HG02840 (cell line): ENCODE measurements around the gene ING3.
"Not testable (repeated sequence)": the region's sequence is repeated elsewhere in the genome, so short reads cannot be mapped to it uniquely, and the experiment has no call there.

ENCODE experiments used
- ATAC-seq: cut with Tn5 transposase; IDR thresholded peaks from one replicate; pipeline ENCODE4 v1.9.1; 2021; ENCODE audit warnings: mild to moderate bottlenecking, moderate library complexity, moderate number of reproducible peaks; ENCODE audit not compliant: unreplicated experiment, low FRiP score

The ING3 gene

DNA sequence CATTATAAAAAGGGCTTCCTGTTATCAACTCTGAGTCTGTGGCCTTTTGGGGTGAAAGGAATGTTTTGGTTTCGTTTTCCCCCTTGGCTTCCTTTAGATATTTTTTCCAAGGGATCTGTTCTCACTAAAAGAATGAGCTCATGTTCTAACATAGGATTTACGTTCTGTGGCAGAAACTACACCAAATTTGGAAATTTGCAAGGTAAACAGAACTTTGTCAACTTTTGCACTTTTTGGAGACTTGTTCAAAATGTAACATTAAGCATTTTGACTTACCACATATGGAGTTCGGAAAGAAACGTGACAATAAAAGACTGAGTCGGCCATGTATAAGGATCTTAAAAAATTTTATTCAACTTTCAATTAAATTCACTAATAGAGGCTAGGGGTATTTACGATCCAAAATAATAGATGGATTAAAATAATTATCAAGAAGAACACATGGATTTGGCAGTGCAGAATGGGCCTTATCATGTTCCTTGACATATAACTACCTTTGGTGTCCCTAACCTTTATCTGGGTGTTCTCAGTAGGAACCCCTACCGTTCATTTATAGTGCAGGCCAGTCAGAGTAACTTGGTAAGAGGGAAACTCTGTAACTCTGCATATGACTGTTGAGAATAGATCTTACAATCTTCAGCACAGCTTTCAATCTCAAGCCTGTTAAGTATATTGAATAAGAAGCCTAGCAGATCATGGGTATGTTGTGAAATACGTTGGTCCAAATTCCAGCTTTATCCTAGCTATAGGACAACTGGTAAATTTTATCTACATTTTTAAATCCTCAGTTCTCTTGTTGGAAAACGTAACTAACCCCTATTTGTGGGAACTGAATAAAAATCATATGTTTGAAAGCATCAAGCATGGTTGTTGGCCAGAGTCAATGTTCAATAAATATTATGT is 49.8 kb downstream of the ING3 start:
- ATAC-seq, result no peak

DNA sequence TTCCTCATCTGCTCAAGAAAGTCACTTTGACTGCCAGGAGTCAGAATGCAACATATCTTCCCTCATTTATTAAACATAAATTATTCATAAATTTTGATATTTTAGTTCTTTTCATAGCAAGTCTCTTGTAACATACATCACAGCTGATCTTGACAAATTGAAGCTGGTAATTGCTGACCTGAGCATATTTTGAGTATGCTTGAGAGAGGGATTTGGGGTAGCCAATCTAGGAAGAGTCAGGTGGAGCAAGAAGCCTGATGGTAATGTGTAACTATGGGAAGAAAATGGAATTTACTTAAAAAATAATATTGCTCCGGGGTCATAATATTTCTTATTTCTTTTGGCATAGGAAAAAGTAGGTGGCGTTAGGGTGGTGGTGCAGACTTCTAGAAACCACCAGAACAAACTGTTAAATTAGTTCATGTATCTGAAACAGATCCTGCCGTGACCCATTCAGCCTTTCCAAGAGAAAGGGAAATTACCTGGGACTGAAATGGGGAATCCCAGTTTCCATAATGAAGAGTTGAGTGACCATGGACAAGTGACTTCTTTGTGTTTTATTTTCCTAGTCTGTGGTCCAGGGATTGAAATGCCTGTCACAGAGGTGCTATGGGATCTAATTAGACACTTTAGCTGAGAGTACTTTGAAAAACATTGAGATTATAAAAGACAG is 50.8 kb downstream of the ING3 start:
- no peak for ATAC-seq

- ATAC-seq, result no peak
Observed at GRCh38 chr7:121002048-121002756, 51.6 kb downstream of the ING3 start.

DNA sequence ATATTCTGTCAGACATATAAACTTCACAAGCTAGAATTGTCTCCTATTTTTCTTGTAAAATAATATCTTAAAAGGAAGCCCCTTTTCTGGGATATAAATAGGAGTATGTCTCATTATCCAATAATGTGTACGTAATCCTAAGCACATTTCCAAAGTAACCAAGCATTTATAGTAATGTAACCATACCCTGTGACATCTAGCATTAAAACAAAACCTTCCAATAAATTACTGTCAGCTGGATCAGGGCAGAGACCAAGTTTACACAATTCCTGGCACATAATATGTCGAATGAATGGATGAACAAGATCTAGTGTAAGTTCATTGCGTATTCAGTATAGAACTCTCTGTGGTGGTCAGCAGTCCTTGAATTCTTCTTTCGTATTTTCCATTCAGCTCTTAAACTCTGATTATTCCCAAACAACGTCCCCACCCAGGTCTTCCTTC is 52.2 kb downstream of the ING3 start:
- ATAC-seq, result no peak

- no peak for ATAC-seq
Observed at GRCh38 chr7:121003986-121004685, 53.6 kb downstream of the ING3 start.

GRCh38 chr7:121005058-121005457 is 54.5 kb downstream of the ING3 start:
- not testable (repeated sequence) for ATAC-seq

DNA sequence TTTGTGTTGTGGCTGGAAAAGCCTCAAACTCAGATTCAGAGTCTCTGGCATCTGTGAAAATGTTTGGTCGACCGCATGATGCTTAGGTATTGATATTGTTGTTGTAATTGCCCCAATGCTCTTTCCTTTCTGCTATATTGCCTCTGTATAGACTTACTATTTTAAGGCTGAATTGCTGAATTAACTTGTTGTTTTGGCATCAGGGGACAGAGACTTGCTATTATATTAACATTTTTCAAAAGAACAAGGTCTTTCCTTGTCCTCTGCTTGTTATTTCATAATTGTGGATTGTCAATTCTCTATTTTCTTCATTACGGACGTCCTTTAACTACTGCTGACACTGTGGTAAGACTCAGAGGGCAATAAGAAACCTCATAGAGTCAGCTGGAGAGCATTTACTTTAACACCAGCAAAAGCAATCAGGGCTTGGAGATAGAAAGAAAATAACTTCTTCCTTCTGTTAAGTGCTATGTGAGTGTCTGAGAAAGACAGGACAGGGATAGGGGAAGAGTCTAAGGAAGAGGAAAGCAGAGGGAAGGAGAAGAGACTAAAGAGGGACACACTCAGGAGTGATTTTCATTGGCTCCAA is 55.5 kb downstream of the ING3 start:
- no peak for ATAC-seq

DNA sequence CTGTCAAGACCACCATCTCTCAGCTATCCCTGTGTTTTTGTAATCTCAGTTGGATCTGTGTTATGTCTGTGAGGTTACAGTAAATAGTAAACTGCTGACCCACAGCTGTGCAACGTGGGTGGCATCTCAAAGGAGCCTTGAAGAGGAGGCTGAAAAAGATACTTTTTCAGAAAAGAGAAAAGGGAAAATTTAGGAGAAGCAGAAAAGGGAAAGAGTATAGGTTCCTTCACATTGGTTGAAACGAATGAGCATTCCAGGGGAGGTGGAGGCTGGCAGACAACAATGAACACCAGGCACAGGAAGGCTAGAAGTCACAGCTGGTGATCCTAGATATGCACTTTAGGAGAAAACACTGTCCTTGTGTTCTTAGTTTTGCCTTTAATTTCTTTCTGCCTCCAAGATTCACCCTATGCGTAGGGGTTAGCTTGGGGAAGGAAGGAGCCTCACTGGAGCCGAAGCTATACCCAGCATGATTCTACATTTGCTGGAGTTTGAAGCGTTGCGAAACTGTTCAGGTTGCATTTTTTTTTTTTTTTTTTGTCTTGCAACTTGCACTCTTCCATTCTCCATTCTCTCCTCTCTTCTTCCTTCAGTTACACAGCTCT is 56.2 kb downstream of the ING3 start:
- no peak for ATAC-seq

- no peak for ATAC-seq
Observed at GRCh38 chr7:121008816-121009215, 58.2 kb downstream of the ING3 start.

- ATAC-seq, result no peak
Observed at GRCh38 chr7:121011401-121011800, 60.8 kb downstream of the ING3 start.

DNA sequence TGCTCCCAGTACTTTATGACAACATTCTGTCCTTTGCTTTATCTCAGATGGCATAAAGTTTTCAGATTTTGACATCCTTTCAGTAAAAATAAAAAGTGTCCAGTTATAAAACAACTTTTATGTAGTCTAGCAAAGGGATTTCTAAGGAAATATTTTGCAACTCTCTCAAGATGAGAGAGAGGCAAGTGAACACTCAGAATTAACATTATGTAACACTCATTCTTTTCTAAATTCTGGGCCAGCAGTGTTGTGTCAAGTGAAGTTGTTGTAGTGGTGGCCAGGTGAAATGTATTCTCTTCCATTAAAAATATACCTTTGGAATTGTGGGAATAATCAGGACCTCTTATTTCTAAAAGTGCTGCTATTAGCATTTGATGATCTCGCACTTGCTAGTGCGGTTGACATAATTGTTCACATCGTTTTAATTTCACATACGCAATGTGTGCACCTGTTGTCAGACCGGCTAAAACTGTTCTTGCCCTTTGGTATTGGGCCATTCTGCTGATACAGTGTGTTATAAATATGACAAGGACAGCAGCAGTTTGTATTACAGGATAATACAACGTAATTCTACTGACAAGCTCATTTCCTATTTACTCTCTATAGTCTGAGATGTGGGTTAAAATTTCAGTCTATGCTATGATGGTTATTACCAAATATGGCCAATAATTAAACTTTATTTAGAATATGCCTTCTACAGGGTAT is 61.7 kb downstream of the ING3 start:
- no peak for ATAC-seq

GRCh38 chr7:121012919-121013318 is 62.3 kb downstream of the ING3 start:
- no peak for ATAC-seq

DNA sequence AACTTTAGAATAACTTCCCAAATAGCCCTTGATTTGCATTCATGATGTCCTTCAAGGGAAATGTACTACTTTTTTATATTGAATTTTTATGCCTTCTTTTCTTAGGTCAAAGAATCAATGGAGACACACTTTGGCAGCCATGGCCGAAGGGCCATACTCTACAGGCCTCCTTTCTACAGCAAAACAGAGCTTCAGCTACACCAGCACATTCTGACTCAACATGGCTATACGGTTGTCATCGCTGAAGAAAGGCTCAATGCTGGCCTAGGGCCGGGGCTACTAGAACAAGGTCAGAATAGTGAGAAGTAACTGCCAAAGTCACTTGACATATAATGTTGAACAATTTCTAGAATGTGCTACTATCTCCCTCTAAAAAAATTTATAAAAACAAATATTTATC is 65.0 kb downstream of the ING3 start:
- no peak for ATAC-seq

GRCh38 chr7:121016966-121017365 is 66.4 kb downstream of the ING3 start:
- ATAC-seq, result no peak

GRCh38 chr7:121017586-121017985 is 67.0 kb downstream of the ING3 start:
- ATAC-seq, result no peak

GRCh38 chr7:121019018-121019417 is 68.4 kb downstream of the ING3 start:
- no peak for ATAC-seq

GRCh38 chr7:121020249-121020988 is 69.8 kb downstream of the ING3 start:
- no peak for ATAC-seq
